A673 (cell line): ENCODE data around the gene FOXQ1.

ENCODE experiments used
- EZH2 ChIP-seq: fragments of 200-600 bp; sonication (generic); IDR thresholded peaks from 2 replicates; pipeline ENCODE4 v1.6.1; 2017; ENCODE audit warnings: borderline replicate concordance, low read depth, mild to moderate bottlenecking, mixed read lengths, antibody characterized with exemption, low read length; ENCODE audit not compliant: poor library complexity, severe bottlenecking
- TF ChIP-seq, protein P1 (sequence below): fragments of 300-800, 200-600 bp; sonication (generic); conservative IDR thresholded peaks from 2 replicates; pipeline ENCODE4 v1.5.1; 2017; ENCODE audit warnings: low read depth, mild to moderate bottlenecking, antibody characterized with exemption, low read length, moderate library complexity, mixed read lengths

GRCh38 chr6:1296542-1296941, 15.4 kb upstream of the FOXQ1 start:
- TF ChIP-seq, protein P1, sequence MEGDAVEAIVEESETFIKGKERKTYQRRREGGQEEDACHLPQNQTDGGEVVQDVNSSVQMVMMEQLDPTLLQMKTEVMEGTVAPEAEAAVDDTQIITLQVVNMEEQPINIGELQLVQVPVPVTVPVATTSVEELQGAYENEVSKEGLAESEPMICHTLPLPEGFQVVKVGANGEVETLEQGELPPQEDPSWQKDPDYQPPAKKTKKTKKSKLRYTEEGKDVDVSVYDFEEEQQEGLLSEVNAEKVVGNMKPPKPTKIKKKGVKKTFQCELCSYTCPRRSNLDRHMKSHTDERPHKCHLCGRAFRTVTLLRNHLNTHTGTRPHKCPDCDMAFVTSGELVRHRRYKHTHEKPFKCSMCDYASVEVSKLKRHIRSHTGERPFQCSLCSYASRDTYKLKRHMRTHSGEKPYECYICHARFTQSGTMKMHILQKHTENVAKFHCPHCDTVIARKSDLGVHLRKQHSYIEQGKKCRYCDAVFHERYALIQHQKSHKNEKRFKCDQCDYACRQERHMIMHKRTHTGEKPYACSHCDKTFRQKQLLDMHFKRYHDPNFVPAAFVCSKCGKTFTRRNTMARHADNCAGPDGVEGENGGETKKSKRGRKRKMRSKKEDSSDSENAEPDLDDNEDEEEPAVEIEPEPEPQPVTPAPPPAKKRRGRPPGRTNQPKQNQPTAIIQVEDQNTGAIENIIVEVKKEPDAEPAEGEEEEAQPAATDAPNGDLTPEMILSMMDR: no peak
- TF ChIP-seq EZH2: no peak
